Trophoblast cell (in vitro differentiated cells and primary cell): ENCODE data around the gene TMCC1.
A peak's percentile ranks its signal among the peaks of the same experiment; 100 is the strongest.

Source experiments
- DNase-seq, 2 donors: peaks; one replicate each; pipeline ENCODE4 v3.0.0-alpha.2; 2016
- H2AFZ ChIP-seq: 2 replicates; pipeline ENCODE4 v1.6.1; 2013; ENCODE audit warnings: low read length, moderate library complexity, mild to moderate bottlenecking; ENCODE audit not compliant: insufficient read depth, poor library complexity
- H2AK5ac ChIP-seq: 2 replicates; pipeline ENCODE4 v1.6.1; 2013; ENCODE audit warnings: mild to moderate bottlenecking, low read length
- H2BK120ac ChIP-seq: 2 replicates; pipeline ENCODE4 v1.6.1; 2013; ENCODE audit warnings: low read length, mild to moderate bottlenecking, moderate library complexity; ENCODE audit not compliant: insufficient read depth, poor library complexity
- H2BK12ac ChIP-seq: 2 replicates; pipeline ENCODE4 v1.6.1; 2013; ENCODE audit warnings: mild to moderate bottlenecking, low read length, moderate library complexity
- H2BK5ac ChIP-seq: 2 replicates; pipeline ENCODE4 v1.6.1; 2013; ENCODE audit warnings: low read length, low read depth, moderate library complexity, mild to moderate bottlenecking; ENCODE audit not compliant: poor library complexity
- H3K14ac ChIP-seq: 2 replicates; pipeline ENCODE4 v1.6.1; 2013; ENCODE audit warnings: mild to moderate bottlenecking, low read length
- H3K18ac ChIP-seq: 2 replicates; pipeline ENCODE4 v1.6.1; 2013; ENCODE audit warnings: mild to moderate bottlenecking, low read length
- H3K23ac ChIP-seq: 2 replicates; pipeline ENCODE4 v1.6.1; 2013; ENCODE audit warnings: low read length
- H3K27ac ChIP-seq: 2 replicates; pipeline ENCODE4 v1.5.1; 2013; ENCODE audit warnings: low read depth, mild to moderate bottlenecking, inconsistent platforms, low read length, moderate library complexity
- H3K27me3 ChIP-seq: 2 replicates; pipeline ENCODE4 v1.6.1; 2013; ENCODE audit warnings: inconsistent platforms, mild to moderate bottlenecking, low read length, moderate library complexity; ENCODE audit not compliant: insufficient read depth
- H3K36me3 ChIP-seq, 2 experiments: 1 replicate in 1 of 2; 2 replicates in 1 of 2; pipeline ENCODE4 v1.6.1; 2013; ENCODE audit warnings: low read length in 2 of 2, mild to moderate bottlenecking in 2 of 2, moderate library complexity in 1 of 2; ENCODE audit not compliant: insufficient read depth in 2 of 2, control insufficient read depth in 1 of 2
- H3K4ac ChIP-seq: 2 replicates; pipeline ENCODE4 v1.6.1; 2013; ENCODE audit warnings: low read depth, mild to moderate bottlenecking, low read length, moderate library complexity
- H3K4me1 ChIP-seq, 2 experiments: 1 replicate in 1 of 2; 2 replicates in 1 of 2; pipeline ENCODE4 v1.6.1; 2013; ENCODE audit warnings: low read length in 2 of 2, mild to moderate bottlenecking in 2 of 2, moderate library complexity in 1 of 2; ENCODE audit not compliant: insufficient read depth in 2 of 2, control insufficient read depth in 1 of 2
- H3K4me2 ChIP-seq: 2 replicates; pipeline ENCODE4 v1.6.1; 2013; ENCODE audit warnings: inconsistent platforms, mild to moderate bottlenecking, low read length, moderate library complexity
- H3K4me3 ChIP-seq: 2 replicates; pipeline ENCODE4 v1.5.1; 2013; ENCODE audit warnings: mild to moderate bottlenecking, low read depth, low read length, inconsistent platforms
- H3K79me1 ChIP-seq: one replicate; pipeline ENCODE4 v1.6.1; 2013; ENCODE audit warnings: low read length
- H3K79me2 ChIP-seq: 2 replicates; pipeline ENCODE4 v1.6.1; 2013; ENCODE audit warnings: low read length, mild to moderate bottlenecking; ENCODE audit not compliant: control insufficient read depth, insufficient read depth, poor library complexity
- H3K9ac ChIP-seq: 2 replicates; pipeline ENCODE4 v1.6.1; 2013; ENCODE audit warnings: mild to moderate bottlenecking, low read length
- H3K9me3 ChIP-seq: 2 replicates; pipeline ENCODE4 v1.6.1; 2013; ENCODE audit warnings: low read depth, mild to moderate bottlenecking, control low read depth, inconsistent platforms, low read length; ENCODE audit not compliant: insufficient read depth
- H4K12ac ChIP-seq: 2 replicates; pipeline ENCODE4 v1.6.1; 2013; ENCODE audit warnings: low read depth, mild to moderate bottlenecking, low read length, moderate library complexity
- H4K8ac ChIP-seq: 2 replicates; pipeline ENCODE4 v1.6.1; 2013; ENCODE audit warnings: low read depth, mild to moderate bottlenecking, low read length, moderate library complexity
- H4K91ac ChIP-seq: one replicate; pipeline ENCODE4 v1.6.1; 2013; ENCODE audit warnings: low read depth, mild to moderate bottlenecking, low read length, moderate library complexity
- WGBS: extraction: QIAGEN DNeasy Blood & Tissue Kit; methylation state at CpG from one replicate; pipeline ENCODE4 v1.1.7; 2013; ENCODE audit warnings: missing lambda C conversion rate; ENCODE audit not compliant: insufficient read length, insufficient coverage; ENCODE audit errors: extremely low coverage; 5-methylcytosine and 5-hydroxymethylcytosine counted together

TMCC1 gene

GRCh38 chr3:129607391-129608068 lies 286.0 kb downstream of the TMCC1 start:
- H3K18ac ChIP-seq, result peak overlapping the region; percentile 96
- peak overlapping the region; percentile 89 for H4K12ac ChIP-seq
- H2BK5ac ChIP-seq, result peak overlapping the region; percentile 95
- peak overlapping the region; percentile 94 for H2BK12ac ChIP-seq
- H3K27ac ChIP-seq, result peak overlapping the region; percentile 97
- peaks cover 3% of the 10 kb centered on the region for H3K9me3 ChIP-seq
- H3K14ac ChIP-seq, result peak overlapping the region; percentile 97
- peaks cover 51 to 65% of the 10 kb centered on the region in 2 experiments for H3K4me1 ChIP-seq
- peak overlapping the region; percentile 98 for H4K91ac ChIP-seq
- H3K23ac ChIP-seq, result no peak overlapping the region
- H3K4me2 ChIP-seq, result peak overlapping the region; percentile 55
- H3K79me2 ChIP-seq, result peaks cover 46% of the 10 kb centered on the region
- H3K4ac ChIP-seq, result peak overlapping the region; percentile 93
- no peaks in the 10 kb centered on the region for H3K36me3 ChIP-seq
- peak overlapping the region; percentile 93 for H4K8ac ChIP-seq
- H3K79me1 ChIP-seq, result peaks cover 72% of the 10 kb centered on the region
- H3K4me3 ChIP-seq, result peak overlapping the region; percentile 66
- H3K9ac ChIP-seq, result peak overlapping the region; percentile 85
- no peaks in the 10 kb centered on the region for H3K27me3 ChIP-seq
- no peak for DNase-seq
- H2BK120ac ChIP-seq, result peak overlapping the region; percentile 93
- H2AFZ ChIP-seq, result peak overlapping the region; percentile 39
- H2AK5ac ChIP-seq, result peak overlapping the region; percentile 99
- no CpG with 5 or more reads among the region's 18 CpGs for WGBS

- Histone ChIP-seq H3K4ac (peak within 1 kb of the TSS; percentile 93), H3K79me2 (peaks cover 52% of the 10 kb centered on the region), H3K9me3 (peaks cover 3% of the 10 kb centered on the region), H2BK5ac (peak within 1 kb of the TSS; percentile 95), H3K27ac (peak within 1 kb of the TSS; percentile 97), H2AFZ (peak within 1 kb of the TSS; percentile 39), H3K79me1 (peaks cover 70% of the 10 kb centered on the region), H3K9ac (peak within 1 kb of the TSS; percentile 94), H3K36me3 (peaks cover 0 to under 1% of the 10 kb centered on the region in 2 experiments), H2BK120ac (peak within 1 kb of the TSS; percentile 93), H4K8ac (peak within 1 kb of the TSS; percentile 93), H3K4me3 (peak within 1 kb of the TSS; percentile 96), H2BK12ac (peak within 1 kb of the TSS; percentile 94), H3K14ac (peak within 1 kb of the TSS; percentile 97), H3K27me3 (no peaks in the 10 kb centered on the region), H3K4me2 (peak within 1 kb of the TSS; percentile 75), H3K4me1 (peaks cover 52 to 65% of the 10 kb centered on the region in 2 experiments), H3K23ac (no peak within 1 kb of the TSS), H2AK5ac (peak within 1 kb of the TSS; percentile 99), H4K91ac (peak within 1 kb of the TSS; percentile 98), H3K18ac (peak within 1 kb of the TSS; percentile 96), H4K12ac (peak within 1 kb of the TSS; percentile 89)
- WGBS, result no CpG with 5 or more reads among the region's 96 CpGs
- DNase-seq, result peak in 1 of 2 donors; percentile 53
Observed at GRCh38 chr3:129606636-129607390, 286.7 kb downstream of the TMCC1 start, which contains the start of gene PLXND1. TSS of gene PLXND1 (minus strand) at chr3:129606676. CDS start at chr3:129606639, 37 bp downstream.

DNA sequence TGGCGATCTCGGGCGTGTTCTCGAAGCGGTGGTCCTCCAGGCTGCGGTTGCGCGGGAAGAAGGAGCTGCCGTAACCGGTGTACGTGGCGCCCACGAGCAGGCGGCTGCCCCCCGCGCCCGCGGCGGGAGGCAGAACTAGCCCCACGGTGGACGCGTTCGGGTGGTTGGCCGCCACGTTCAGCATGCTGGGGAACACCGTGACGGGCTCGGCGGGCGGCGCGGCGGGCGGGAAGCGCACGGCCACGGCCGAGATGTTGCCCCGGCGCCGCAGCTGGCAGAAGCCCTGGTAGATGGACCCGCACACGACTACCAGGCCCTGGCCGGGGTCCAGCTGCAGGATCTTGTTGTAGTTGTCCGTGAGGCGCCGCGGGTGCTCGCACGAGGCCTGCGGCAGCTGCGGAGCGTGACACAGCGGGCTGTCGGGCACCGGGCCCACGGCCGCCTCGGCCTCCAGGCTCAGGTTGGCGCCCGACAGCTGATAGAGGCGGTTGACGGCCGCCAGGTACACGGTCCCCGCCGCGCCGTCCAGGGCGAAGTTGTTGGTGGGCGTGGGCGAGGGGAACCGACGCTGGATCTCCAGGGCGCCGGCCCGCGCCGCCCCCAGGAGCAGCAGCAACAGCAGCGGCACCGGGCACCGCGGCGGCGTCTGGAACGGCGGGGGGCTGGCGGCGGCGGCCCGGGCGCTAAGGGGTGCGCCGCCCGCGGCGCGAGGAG lies 287.4 kb downstream of the TMCC1 start:
- peak overlapping the region; percentile 43 for H2BK12ac ChIP-seq
- peaks cover 48 to 58% of the 10 kb centered on the region in 2 experiments for H3K4me1 ChIP-seq
- H3K79me2 ChIP-seq, result peaks cover 55% of the 10 kb centered on the region
- H2BK120ac ChIP-seq, result peak overlapping the region; percentile 18
- H3K14ac ChIP-seq, result peak overlapping the region; percentile 88
- H3K36me3 ChIP-seq, result peaks cover 2 to 5% of the 10 kb centered on the region in 2 experiments
- DNase-seq, result no peak
- peak overlapping the region; percentile 75 for H3K4me2 ChIP-seq
- H3K27me3 ChIP-seq, result no peaks in the 10 kb centered on the region
- peak overlapping the region; percentile 91 for H3K4ac ChIP-seq
- H3K9ac ChIP-seq, result peak overlapping the region; percentile 94
- H4K12ac ChIP-seq, result peak overlapping the region; percentile 3
- peaks cover 62% of the 10 kb centered on the region for H3K79me1 ChIP-seq
- peak overlapping the region; percentile 34 for H4K8ac ChIP-seq
- H2BK5ac ChIP-seq, result peak overlapping the region; percentile 13
- peak overlapping the region; percentile 79 for H3K27ac ChIP-seq
- WGBS, result no CpG with 5 or more reads among the region's 98 CpGs
- H3K23ac ChIP-seq, result no peak overlapping the region
- peak overlapping the region; percentile 72 for H4K91ac ChIP-seq
- H3K18ac ChIP-seq, result peak overlapping the region; percentile 69
- peak overlapping the region; percentile 96 for H3K4me3 ChIP-seq
- H3K9me3 ChIP-seq, result peaks cover 2% of the 10 kb centered on the region
- peak overlapping the region; percentile 2 for H2AFZ ChIP-seq
- peak overlapping the region; percentile 21 for H2AK5ac ChIP-seq
